Trophoblast cell (in vitro differentiated cells and primary cell): ENCODE measurements around the gene CRB2.

ENCODE experiments used
- DNase-seq, 2 donors: peaks; one replicate each; pipeline ENCODE4 v3.0.0-alpha.2; 2016
- H2AFZ ChIP-seq: 2 replicates; pipeline ENCODE4 v1.6.1; 2013; ENCODE audit warnings: low read length, moderate library complexity, mild to moderate bottlenecking; ENCODE audit not compliant: insufficient read depth, poor library complexity
- H2AK5ac ChIP-seq: 2 replicates; pipeline ENCODE4 v1.6.1; 2013; ENCODE audit warnings: mild to moderate bottlenecking, low read length
- H2BK120ac ChIP-seq: 2 replicates; pipeline ENCODE4 v1.6.1; 2013; ENCODE audit warnings: low read length, mild to moderate bottlenecking, moderate library complexity; ENCODE audit not compliant: insufficient read depth, poor library complexity
- H2BK12ac ChIP-seq: 2 replicates; pipeline ENCODE4 v1.6.1; 2013; ENCODE audit warnings: mild to moderate bottlenecking, low read length, moderate library complexity
- H2BK5ac ChIP-seq: 2 replicates; pipeline ENCODE4 v1.6.1; 2013; ENCODE audit warnings: low read length, low read depth, moderate library complexity, mild to moderate bottlenecking; ENCODE audit not compliant: poor library complexity
- H3K14ac ChIP-seq: 2 replicates; pipeline ENCODE4 v1.6.1; 2013; ENCODE audit warnings: mild to moderate bottlenecking, low read length
- H3K18ac ChIP-seq: 2 replicates; pipeline ENCODE4 v1.6.1; 2013; ENCODE audit warnings: mild to moderate bottlenecking, low read length
- H3K23ac ChIP-seq: 2 replicates; pipeline ENCODE4 v1.6.1; 2013; ENCODE audit warnings: low read length
- H3K27ac ChIP-seq: 2 replicates; pipeline ENCODE4 v1.5.1; 2013; ENCODE audit warnings: low read depth, mild to moderate bottlenecking, inconsistent platforms, low read length, moderate library complexity
- H3K27me3 ChIP-seq: 2 replicates; pipeline ENCODE4 v1.6.1; 2013; ENCODE audit warnings: inconsistent platforms, mild to moderate bottlenecking, low read length, moderate library complexity; ENCODE audit not compliant: insufficient read depth
- H3K36me3 ChIP-seq, 2 experiments: 1 replicate in 1 of 2; 2 replicates in 1 of 2; pipeline ENCODE4 v1.6.1; 2013; ENCODE audit warnings: low read length in 2 of 2, mild to moderate bottlenecking in 2 of 2, moderate library complexity in 1 of 2; ENCODE audit not compliant: insufficient read depth in 2 of 2, control insufficient read depth in 1 of 2
- H3K4ac ChIP-seq: 2 replicates; pipeline ENCODE4 v1.6.1; 2013; ENCODE audit warnings: low read depth, mild to moderate bottlenecking, low read length, moderate library complexity
- H3K4me1 ChIP-seq, 2 experiments: 1 replicate in 1 of 2; 2 replicates in 1 of 2; pipeline ENCODE4 v1.6.1; 2013; ENCODE audit warnings: low read length in 2 of 2, mild to moderate bottlenecking in 2 of 2, moderate library complexity in 1 of 2; ENCODE audit not compliant: insufficient read depth in 2 of 2, control insufficient read depth in 1 of 2
- H3K4me2 ChIP-seq: 2 replicates; pipeline ENCODE4 v1.6.1; 2013; ENCODE audit warnings: inconsistent platforms, mild to moderate bottlenecking, low read length, moderate library complexity
- H3K4me3 ChIP-seq: 2 replicates; pipeline ENCODE4 v1.5.1; 2013; ENCODE audit warnings: mild to moderate bottlenecking, low read depth, low read length, inconsistent platforms
- H3K79me1 ChIP-seq: one replicate; pipeline ENCODE4 v1.6.1; 2013; ENCODE audit warnings: low read length
- H3K79me2 ChIP-seq: 2 replicates; pipeline ENCODE4 v1.6.1; 2013; ENCODE audit warnings: low read length, mild to moderate bottlenecking; ENCODE audit not compliant: control insufficient read depth, insufficient read depth, poor library complexity
- H3K9ac ChIP-seq: 2 replicates; pipeline ENCODE4 v1.6.1; 2013; ENCODE audit warnings: mild to moderate bottlenecking, low read length
- H3K9me3 ChIP-seq: 2 replicates; pipeline ENCODE4 v1.6.1; 2013; ENCODE audit warnings: low read depth, mild to moderate bottlenecking, control low read depth, inconsistent platforms, low read length; ENCODE audit not compliant: insufficient read depth
- H4K12ac ChIP-seq: 2 replicates; pipeline ENCODE4 v1.6.1; 2013; ENCODE audit warnings: low read depth, mild to moderate bottlenecking, low read length, moderate library complexity
- H4K8ac ChIP-seq: 2 replicates; pipeline ENCODE4 v1.6.1; 2013; ENCODE audit warnings: low read depth, mild to moderate bottlenecking, low read length, moderate library complexity
- H4K91ac ChIP-seq: one replicate; pipeline ENCODE4 v1.6.1; 2013; ENCODE audit warnings: low read depth, mild to moderate bottlenecking, low read length, moderate library complexity
- whole genome bisulfite sequencing: extraction: QIAGEN DNeasy Blood & Tissue Kit; methylation state at CpG from one replicate; pipeline ENCODE4 v1.1.7; 2013; ENCODE audit warnings: missing lambda C conversion rate; ENCODE audit not compliant: insufficient read length, insufficient coverage; ENCODE audit errors: extremely low coverage; 5-methylcytosine and 5-hydroxymethylcytosine counted together

CRB2 gene

DNA sequence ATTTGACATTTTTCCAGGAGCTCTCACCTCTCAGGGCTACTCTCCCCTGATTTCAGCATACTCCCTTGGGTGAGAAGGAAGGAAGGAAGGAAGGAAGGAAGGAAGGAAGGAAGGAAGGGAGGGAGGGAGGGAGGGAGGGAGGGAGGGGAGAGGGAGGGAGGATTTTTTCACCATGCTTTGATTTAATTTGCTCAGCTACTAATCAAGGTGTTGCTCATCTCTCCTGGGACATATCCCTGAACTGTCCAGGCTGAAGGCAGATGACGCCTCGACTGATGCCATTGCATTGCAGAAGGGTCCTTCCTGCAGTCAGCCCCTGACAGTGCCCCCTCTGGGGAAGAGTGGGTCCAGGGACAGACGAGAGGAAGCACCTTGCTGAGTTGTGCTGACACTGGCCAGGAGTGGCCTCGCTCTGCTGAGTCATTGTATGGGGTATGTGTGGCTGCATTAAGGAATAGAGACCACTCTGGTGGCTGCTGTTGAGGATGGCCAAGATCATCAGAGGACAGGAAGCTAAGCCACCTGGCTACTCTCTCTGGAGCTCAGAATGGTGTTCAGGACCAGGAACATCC, 43.6 kb upstream of the CRB2 start:
- Histone ChIP-seq H3K14ac (no peak overlapping the region), H2BK5ac (no peak overlapping the region), H4K12ac (no peak overlapping the region), H3K79me1 (no peaks in the 10 kb centered on the region), H3K36me3 (no peaks in the 10 kb centered on the region), H3K4me2 (no peak overlapping the region), H3K9ac (no peak overlapping the region), H3K27me3 (no peaks in the 10 kb centered on the region), H3K4me3 (no peak overlapping the region), H3K23ac (no peak overlapping the region), H2AFZ (no peak overlapping the region), H2AK5ac (no peak overlapping the region), H3K18ac (no peak overlapping the region), H4K8ac (no peak overlapping the region), H3K27ac (no peak overlapping the region), H3K79me2 (no peaks in the 10 kb centered on the region), H2BK12ac (no peak overlapping the region), H3K4me1 (peaks cover 0 to 2% of the 10 kb centered on the region in 2 experiments), H2BK120ac (no peak overlapping the region), H3K9me3 (no peaks in the 10 kb centered on the region), H3K4ac (no peak overlapping the region), H4K91ac (no peak overlapping the region)
- WGBS = no CpG with 5 or more reads among the region's 4 CpGs
- no peak for DNase-seq

DNA sequence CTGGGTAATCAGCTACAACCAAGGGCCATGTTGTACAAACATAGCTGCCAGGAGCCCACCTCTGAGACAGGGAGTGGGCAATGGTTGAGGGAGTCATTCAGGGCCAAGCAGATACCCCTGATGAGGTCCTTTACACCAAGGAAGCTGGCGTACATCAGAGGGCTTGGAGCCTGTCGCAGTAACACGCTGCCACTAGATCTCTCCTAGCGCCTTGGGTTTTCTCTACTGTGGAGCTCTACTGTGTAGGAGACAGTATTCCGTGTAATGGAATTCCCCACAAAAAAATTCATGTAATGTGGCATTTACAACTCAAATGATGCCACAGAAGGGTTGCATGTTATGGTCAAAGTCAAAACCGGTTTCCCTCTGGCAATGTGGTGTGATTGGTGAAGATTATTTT, 41.4 kb upstream of the CRB2 start:
- no peak for DNase-seq

DNA sequence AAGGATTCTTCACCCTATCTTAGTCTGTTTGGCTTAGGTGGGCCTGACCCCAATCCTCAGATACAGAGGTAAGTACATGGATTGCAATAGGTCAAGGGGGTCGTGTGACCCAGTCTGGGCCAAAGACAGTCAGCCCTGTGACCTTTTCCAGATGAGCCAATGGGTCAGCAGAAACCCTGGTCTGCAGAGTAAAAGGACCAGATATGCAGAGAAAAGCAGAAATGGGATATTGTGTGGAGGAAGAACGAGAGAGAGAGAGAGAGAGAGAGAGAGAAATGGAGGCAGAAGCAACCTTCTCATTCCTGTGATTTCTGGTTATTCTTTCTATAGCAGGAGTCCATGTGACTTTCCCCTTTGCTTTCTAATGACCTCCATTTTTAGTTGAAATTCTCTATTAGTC, 40.4 kb upstream of the CRB2 start:
- Histone ChIP-seq H3K4me3 (no peak overlapping the region), H3K79me2 (no peaks in the 10 kb centered on the region), H2AK5ac (no peak overlapping the region), H3K9ac (no peak overlapping the region), H3K18ac (no peak overlapping the region), H3K9me3 (no peaks in the 10 kb centered on the region), H3K14ac (no peak overlapping the region), H4K91ac (no peak overlapping the region), H2AFZ (no peak overlapping the region), H3K4me1 (peaks cover 0 to 3% of the 10 kb centered on the region in 2 experiments), H3K27ac (no peak overlapping the region), H3K27me3 (no peaks in the 10 kb centered on the region), H3K23ac (no peak overlapping the region), H3K79me1 (no peaks in the 10 kb centered on the region), H4K12ac (no peak overlapping the region), H2BK5ac (no peak overlapping the region), H3K4ac (no peak overlapping the region), H2BK120ac (no peak overlapping the region), H3K36me3 (no peaks in the 10 kb centered on the region), H4K8ac (no peak overlapping the region), H2BK12ac (no peak overlapping the region), H3K4me2 (no peak overlapping the region)
- no CpG with 5 or more reads among the region's 2 CpGs for WGBS
- DNase-seq = no peak

More for the DNA sequence above, 41.4 kb upstream of the CRB2 start:
- Histone ChIP-seq H3K9me3 (no peaks in the 10 kb centered on the region), H3K79me1 (no peaks in the 10 kb centered on the region), H2BK5ac (no peak overlapping the region), H3K4ac (no peak overlapping the region), H3K27me3 (no peaks in the 10 kb centered on the region), H4K8ac (no peak overlapping the region), H3K79me2 (no peaks in the 10 kb centered on the region), H3K4me3 (no peak overlapping the region), H2BK120ac (no peak overlapping the region), H2AK5ac (no peak overlapping the region), H3K36me3 (no peaks in the 10 kb centered on the region), H2AFZ (no peak overlapping the region), H2BK12ac (no peak overlapping the region), H3K14ac (no peak overlapping the region), H3K4me1 (peaks cover 0 to 3% of the 10 kb centered on the region in 2 experiments), H3K9ac (no peak overlapping the region), H4K12ac (no peak overlapping the region), H3K4me2 (no peak overlapping the region), H3K18ac (no peak overlapping the region), H4K91ac (no peak overlapping the region), H3K27ac (no peak overlapping the region), H3K23ac (no peak overlapping the region)
- WGBS = no CpG with 5 or more reads among the region's 6 CpGs

DNA sequence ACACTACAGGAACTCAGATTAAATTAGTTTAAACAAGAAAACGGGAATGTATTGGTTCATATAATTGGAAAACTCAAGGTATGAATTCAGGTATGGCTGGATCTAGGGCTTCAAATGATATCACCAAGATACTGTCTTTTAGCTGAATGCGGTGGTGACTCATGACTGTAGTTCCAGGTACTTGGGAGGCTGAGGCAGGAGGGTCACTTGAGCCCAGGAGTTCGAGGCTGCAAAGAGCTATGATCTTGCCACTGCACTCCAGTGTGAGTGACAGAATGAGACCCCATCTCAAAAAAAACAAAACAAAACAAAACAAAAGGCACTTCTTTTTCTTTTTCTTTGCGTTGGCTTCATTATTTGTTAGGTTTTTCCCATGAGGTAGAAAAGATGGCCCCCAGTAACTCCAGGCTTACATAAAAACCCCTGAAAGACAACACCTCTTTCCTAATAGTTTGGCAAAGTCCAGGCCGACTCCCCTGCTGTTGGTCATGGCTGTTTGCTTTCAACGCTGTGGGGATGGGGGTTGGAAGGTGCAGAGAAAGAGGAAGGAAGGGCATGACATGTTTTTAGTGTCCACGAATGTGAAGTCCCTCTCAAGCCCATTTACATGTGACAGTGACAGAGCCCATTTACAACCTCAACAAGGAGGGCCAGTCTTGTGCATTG, 39.8 kb upstream of the CRB2 start:
- no CpG with 5 or more reads among the region's 7 CpGs for WGBS

More for the DNA sequence above, 39.8 kb upstream of the CRB2 start:
- Histone ChIP-seq H3K4me3 (no peak overlapping the region), H4K8ac (no peak overlapping the region), H3K23ac (no peak overlapping the region), H4K12ac (no peak overlapping the region), H4K91ac (no peak overlapping the region), H2BK12ac (no peak overlapping the region), H3K14ac (no peak overlapping the region), H3K36me3 (no peaks in the 10 kb centered on the region), H3K79me1 (no peaks in the 10 kb centered on the region), H3K4me2 (no peak overlapping the region), H2BK120ac (no peak overlapping the region), H3K9me3 (no peaks in the 10 kb centered on the region), H3K18ac (no peak overlapping the region), H3K4ac (no peak overlapping the region), H3K9ac (no peak overlapping the region), H2BK5ac (no peak overlapping the region), H2AK5ac (no peak overlapping the region), H3K4me1 (peaks cover 0 to 3% of the 10 kb centered on the region in 2 experiments), H3K27me3 (no peaks in the 10 kb centered on the region), H2AFZ (no peak overlapping the region), H3K27ac (no peak overlapping the region), H3K79me2 (no peaks in the 10 kb centered on the region)
- DNase-seq = peak; percentile 19 to 28
